ENCODE data around the gene PRKAB2.
"Not testable (repeated sequence)": the region's sequence is repeated elsewhere in the genome, so short reads cannot be mapped to it uniquely, and the experiment has no call there.

PRKAB2 gene

DNA sequence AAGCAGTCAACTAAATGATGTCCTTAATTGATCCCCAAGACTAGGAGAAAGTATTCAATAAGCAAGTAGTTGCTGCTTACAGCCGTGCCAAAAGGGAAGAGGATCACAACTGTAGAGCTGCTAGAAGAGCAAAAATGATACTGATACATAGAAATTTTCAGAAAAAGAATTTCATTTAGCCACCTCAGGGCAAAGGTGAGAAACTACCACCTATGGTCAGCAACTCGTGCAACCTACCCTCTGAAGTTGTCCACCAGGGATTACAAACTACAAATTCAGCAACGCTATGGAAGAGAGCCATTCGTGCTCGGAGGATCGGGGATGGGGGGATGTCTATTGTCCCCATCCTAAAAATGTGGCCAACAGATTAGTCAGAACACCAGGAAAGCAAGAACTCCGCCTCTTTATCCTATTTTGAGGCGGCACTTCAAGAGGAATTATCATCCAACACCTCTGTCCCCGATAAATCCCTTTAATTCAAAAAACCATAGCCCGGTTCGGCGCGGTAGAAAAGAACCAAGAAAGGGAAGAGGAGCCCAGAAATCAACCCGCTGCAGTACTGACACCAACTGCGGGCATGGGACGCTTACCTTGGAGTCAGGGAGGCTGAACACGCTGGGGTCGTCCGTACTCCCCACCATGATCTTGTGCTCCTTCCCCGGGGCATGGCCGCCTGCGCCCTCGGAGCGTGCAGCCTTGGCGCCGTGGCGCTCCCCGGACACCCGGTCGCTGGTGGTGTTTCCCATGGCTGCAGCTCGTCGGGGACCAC, 687 bp downstream of the PRKAB2 start:
- peak; percentile 54 for DNase-seq

DNA sequence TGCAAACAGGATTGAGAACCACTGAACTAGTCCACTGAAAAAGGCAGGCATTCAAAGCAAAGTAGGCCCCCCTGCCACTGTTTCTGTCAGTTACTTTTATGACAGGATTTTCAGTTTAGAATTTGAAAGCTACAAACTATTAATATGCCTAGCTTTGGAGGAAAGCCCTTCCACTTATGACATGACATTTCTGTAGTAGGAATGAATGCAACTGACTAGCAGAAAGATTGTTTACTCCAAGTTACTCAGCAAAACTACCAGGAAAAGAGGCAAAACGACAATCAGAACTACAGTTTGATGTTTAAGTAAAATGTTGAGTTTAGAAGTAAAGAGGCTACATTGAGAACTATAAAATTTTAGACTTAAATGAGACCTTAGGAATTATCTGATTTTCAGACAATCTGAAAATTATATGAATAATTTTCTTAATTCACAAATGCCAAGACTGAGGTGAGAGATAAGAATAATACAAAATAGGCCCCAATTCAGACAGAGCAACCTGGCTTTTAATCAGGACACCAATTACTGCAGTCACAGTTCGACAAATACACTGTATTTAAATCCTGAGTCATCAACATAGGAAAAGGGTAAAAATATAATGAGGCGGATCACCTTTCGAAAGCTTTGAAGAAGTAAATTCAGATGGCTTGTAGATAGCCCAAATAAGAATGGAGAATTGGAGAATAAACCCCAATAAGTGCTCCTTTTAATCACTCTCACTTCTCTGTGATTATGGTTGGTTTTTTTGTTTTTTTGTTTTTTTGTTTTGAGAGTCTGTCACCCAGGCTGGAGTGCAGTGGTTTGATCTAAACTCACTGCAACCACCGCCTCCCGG, 2.2 kb downstream of the PRKAB2 start:
- DNase-seq, result peak; percentile 6

DNA sequence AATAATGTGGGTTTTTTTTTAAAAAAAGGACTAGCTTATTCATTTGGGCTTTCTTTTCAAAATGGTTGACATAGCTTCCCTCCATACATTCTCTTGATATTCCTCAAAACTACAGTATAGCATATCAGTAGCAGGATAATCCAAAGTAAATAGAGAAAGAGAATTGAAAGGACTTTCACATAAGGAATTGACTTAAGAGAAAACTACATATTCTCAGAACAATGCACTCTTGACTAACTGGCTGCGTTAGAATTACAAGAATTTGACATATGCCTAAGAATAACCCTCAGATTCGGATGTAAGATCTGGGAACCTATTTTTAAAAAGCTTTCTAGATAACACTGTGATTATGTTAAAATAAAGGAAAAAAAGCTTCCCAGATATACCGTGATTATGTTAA, 3.1 kb downstream of the PRKAB2 start:
- no peak for DNase-seq

DNA sequence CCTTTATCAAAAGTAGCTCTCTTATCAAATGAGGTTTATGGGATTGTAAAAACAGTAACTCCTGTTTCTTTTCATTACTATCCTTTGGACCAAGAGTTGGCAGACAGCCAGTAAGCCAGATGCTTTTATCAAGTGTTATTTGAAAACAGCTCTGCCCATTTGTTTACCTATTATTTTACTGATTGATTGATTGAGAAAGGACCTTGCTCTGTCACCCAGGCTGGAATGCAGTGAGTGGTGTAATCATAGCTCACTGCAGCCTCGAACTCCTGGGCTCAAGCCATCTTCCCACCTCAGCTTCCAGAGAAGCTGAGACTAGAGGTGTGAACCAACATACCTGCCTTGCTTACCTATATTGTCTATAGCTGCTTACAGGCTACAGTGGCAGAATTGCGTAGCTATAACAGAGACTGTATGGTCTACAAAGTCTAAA, 3.6 kb downstream of the PRKAB2 start:
- peak; percentile 5 for DNase-seq

DNA sequence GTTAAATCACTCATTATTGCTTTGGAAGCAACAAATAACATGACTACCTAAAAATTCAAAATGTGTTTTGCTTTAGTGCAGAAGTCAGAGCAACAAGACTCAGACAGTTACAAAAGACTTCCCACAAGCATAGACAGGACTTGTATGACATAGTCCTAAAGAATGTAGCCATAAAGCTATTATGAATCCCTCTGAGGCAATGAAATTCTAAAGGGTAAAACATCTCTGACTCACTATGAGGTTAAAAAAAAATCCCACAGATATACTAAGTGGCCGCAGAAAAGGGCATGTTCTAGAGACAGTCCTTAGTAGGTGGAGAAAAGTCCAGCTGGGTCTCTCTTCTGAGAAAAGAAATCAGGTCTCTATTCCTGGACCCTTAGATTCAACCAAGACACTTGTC, 4.9 kb downstream of the PRKAB2 start:
- DNase-seq, result no peak

DNA sequence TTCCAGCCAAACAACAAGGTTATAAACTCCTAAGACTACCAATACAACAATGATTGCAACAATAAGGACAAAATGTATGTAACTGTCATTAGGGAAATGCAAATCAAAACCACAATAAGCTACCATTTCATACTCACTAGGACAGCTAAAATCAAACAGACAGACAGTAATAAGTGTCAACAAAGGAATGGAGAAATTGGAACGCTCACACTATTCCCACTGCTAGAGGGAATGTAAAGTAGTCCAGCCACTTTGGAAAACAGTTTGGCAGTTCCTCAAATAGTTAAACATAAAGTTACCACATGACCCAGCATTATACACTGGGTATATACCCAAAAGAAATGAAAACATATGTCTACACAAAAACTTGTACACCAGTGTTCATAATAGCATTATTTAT, 9.3 kb downstream of the PRKAB2 start:
- no peak for DNase-seq

DNA sequence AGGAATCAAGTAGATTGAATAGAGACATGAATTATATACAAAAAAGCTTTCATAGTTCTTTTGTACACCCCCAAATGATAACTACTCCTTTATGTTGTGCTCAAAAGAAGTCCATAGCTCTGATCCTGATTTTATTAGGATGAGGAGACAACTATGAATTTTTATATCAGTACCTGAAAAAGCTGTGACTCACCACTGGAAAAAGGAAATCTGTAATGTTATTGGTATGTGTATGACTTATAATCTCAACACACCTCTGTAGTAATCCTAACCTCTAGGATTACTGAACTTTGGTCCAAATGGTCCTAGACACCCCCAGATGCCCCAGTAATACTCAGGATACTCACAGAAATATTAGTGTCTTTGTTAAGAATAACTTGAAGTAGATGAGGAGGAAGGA, 10.2 kb downstream of the PRKAB2 start:
- DNase-seq, result no peak

DNA sequence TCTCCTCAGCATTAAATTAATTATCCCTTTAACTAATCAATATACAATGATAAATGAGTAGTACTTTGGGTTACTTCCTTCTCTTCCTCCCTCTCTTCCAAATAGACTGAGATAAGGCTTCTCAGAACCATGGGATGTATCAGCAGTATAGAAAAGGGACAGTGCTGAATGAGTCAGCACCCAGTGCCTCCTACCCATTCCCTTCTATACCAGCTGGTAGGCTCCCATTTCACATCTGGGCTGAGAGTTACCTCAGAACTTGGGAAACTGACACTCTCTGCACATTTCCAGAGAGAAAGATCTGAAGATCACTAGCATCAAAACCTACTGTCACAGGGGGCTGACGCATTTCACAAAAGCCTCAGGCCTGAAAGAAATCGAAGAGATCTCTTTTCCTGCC, 15.2 kb downstream of the PRKAB2 start:
- DNase-seq, result not testable (repeated sequence)

DNA sequence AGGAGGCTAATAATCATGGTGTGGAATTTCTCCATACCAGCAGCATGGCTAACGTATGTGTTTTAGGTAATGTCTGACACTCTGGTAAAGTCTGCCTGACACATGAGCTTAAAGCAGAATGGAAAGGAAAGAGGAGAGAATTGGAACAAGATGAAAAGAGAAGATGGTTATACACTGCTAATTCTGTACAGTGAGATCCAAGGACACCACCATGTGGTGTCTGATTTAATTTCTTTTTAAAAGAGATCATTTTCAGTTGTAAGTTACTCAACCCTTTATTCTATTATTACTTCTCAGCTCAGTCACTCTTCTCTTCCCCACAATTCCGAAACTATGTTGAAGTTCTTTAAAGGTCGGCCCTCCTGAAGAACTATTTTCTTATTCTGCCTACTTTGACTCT, 15.6 kb downstream of the PRKAB2 start:
- DNase-seq, result no peak

DNA sequence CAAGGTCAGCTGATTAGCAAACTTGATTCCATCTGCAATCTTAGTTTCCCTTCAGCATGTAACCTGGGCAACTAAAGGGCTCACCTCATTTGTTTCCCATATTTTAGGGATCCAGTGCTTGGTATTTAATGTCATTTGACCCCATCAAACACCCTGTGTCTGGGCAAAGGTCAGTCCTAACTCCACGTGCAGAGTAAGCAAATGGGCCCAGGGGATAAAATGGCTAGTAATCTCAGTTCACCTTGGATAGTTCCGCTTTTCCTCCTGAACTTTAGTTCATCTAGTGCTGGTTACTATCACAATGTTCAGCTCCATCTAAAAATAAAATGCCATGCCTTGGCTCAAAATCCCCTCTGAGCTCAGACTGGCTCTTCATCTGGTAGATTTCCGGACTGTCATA, 19.5 kb downstream of the PRKAB2 start:
- no peak for DNase-seq

DNA sequence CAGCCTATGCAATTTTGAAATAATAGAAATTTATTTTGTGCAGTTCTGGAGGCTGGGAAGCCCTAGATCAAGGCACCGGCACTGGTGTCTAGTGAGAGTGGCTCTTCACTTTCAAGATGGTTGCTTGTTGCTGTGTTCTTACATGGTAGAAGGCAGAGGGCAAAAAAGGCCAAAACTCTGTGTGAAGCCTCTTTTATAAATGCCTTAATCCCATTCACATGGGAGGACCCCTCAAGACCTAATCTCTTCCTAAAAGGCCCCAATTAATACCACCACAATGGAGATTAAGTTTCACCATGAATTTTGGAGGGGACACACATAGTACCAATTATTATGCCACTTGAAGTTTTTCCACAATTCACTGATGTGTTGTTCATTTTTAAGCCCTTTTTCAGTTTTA, 21.0 kb downstream of the PRKAB2 start:
- DNase-seq, result no peak

DNA sequence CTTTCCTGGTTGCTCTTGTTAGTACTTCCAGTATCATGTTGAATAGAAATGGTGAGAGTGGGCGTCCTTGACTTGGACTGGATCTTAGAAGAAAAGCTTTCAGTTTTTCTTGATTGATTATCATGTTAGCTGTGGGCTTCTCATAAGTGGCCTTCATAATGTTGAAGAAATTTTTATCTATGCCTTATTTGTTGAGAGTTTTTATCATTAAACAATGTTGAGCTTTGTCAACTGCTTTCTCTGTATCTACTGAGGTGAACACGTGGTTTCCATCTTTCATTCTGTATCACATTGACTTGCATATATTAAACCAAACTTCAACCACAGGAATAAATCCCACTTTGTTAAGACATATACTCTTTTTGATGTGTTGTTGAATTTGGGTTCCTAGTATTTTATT, 29.4 kb downstream of the PRKAB2 start:
- DNase-seq, result no peak

DNA sequence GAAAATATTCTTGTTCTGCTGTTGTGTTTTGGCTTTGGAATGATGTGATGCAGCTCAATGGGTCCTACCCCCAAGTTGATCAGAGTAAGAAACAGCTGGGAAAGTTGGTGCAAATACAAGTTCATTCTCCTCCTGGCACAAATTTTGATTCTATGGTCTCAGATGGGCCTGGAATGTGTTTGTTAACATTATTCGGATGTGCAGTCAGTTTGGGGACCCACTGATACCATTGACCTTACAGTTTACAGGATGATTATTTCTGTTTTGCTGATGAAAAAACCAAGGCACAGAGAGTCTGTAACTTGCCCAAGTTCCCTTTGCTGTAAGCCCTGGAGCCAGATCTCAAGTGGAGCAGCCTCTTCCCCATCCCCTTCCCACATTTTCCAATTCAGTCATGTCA, 41.5 kb downstream of the PRKAB2 start:
- DNase-seq, result not testable (repeated sequence)

DNA sequence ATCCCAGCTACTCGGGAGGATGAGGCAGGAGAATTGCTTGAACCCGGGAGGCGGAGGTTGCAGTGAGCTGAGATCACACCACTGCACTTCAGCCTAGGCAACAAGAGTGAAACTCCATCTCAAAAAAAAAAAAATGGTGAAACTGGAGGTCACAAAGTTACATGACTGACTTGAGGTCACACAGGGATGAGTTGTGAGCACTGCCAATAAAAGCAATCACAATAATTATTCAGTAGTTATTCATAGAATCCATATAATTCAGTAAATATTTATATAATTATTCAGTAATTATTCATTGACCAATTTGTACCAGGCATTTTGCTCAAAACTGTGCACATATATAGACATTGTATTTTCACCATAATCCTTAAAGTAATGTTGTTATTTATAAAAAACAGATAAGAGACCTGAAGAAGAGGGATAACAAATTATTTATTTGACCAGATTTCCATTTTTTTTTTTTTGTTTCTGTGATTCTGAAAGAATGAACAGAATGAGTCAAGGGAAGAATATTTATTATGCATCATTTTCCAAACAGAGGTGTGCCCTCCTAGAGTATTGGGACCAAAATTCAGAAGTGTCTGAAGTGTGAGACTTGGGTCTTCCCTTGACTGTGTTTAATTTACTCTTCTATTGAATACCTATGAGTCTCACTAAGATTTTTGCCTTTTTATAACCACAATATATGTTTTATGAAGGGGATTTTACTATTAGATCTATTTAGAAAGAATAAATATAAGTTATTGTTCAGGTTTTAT, 43.0 kb downstream of the PRKAB2 start:
- DNase-seq, result no peak

DNA sequence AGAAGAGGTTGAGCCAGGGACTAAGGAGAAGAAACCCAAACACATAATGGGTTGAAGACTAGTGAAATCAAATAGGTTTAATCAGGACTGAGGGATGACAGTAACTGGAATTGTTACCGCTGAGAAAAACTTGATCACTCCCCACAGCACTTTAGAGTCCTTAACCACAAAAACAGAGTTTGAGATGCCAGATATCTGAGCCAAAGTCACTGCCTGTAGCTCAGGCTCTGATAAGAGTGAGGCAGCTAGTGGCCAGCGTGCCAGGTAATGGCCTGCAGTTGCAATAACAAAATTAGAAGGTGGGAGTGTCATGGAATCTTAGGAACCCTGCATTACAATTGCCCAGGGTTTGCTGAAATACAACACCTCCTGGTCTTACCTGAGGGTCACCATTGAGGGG, 48.0 kb downstream of the PRKAB2 start:
- no peak for DNase-seq

DNA sequence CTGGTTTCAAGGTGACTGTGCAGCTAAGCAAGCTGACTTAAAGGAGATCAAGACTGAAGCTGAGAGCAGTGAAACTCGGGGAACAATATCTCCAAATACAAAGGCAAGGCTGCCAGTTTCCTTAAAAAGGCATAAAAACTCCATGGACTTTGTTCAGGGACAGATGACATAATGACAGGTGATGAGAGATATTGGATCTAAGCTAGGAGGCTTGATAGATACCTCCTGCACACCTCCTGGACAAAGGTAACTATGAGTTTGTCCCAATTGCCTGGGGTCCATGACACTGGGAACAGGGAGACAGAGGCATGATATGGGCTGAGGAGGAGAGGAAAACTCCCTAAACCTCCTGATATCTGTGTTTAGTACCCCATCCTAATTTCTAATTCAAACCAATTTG, 55.2 kb downstream of the PRKAB2 start:
- DNase-seq, result no peak

DNA sequence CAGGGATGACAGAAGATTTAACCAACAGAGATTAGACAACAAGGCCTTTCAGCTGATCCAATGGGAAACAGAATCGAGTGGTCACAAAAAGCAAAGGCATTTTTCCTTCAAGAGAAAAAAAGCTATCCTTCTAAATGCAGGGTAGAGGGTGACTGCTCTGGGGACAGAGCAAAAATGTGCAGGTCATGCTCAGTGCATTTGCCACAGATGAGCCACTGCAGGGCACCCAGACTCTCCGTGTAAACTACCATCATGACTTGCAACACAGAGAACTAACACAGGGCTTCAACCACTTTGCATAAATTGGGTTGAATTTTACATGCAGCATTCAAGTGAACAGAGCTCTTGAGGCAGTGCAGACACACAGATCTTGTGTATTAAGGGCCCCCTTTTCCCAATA, 56.8 kb downstream of the PRKAB2 start:
- no peak for DNase-seq

DNA sequence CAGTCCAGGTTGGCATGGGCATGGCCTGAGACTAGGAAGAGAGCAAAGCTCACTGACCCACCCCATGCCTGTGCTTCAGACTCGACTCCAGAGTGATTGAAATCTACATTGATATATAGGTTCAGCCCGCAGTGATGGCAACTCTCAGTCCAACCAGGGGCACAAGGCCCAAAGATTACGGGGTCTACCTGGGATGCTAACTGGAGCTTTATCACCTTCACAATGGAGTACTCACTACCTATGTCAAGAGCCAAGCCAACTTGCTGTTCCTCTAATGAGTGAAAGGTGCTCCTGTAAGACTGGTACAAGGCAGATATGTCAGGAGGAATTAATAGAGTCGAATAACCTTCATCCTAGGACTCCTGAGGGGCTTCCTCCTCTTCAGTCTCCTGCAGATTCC, 57.2 kb downstream of the PRKAB2 start:
- DNase-seq, result not testable (repeated sequence)

DNA sequence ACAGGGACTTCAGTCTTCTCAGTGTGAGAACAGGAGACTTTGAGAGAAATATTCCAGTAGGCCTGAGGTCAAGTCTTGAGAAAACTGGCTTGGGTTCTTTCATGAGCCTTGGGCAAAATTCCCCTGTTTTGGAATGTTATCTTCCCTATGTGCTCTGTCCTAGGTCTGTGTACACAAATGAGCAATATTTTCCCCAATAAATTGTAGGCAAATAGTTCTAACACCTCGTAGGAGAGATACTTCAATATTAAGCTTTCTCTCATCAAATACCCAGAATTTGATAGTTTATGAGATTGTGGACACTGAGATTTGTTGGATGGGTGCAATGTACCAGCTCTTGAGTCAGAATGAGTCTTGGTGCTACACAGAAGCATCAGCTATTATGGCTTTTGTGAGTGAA, 57.9 kb downstream of the PRKAB2 start:
- DNase-seq, result not testable (repeated sequence)

DNA sequence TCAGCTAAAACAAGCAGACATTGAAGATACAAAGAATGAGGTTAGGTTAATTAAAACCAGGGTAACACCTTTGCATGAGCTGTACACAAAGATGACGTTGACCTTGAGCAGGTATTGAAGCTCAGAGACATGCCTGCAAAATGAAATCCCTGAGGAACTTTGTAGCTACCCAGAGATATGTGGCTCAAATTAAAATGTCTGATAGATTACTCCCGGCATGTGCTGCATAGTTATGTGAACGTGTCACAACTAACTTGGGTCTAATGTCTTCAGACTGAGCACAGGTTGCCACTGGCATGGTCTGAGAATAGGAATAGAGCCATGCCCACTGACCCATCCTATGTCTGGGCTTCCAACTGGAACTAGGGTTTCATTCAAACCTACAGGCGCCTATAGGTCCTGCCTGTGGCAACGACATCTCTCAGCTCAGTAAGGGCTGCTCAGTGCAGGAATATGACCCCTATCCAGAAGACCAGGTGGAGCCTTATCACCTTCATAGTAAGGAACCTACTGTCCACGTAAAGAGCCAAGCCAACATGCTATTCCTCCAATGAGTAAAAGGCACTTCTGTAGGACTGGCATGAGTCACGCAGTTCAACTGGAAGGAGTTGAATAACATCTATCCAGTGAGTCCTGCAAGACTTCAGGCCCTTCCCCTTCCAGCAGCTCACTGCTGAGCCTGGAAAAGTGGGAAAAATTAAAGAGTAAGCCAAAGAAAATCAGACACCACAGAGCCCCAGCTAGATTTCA, 60.7 kb downstream of the PRKAB2 start:
- DNase-seq, result no peak

DNA sequence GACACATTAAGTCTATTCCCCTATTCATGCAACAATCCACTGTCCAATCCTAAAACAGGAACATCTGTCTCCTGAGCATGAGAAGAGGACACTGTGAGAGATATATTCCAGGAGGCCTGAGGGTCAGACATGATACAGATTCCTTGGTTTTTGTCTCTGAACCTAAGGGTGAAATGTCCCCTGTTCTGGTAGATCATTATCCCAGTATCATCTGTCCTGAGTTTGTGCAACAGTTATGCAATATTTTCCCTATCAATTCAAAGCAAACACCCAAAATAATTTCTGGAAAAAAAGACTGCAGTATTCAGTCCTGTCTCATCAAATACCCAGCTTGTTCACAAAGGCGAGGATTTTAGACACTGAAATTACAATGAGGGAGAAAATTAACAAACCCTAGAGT, 61.4 kb downstream of the PRKAB2 start:
- DNase-seq, result no peak

DNA sequence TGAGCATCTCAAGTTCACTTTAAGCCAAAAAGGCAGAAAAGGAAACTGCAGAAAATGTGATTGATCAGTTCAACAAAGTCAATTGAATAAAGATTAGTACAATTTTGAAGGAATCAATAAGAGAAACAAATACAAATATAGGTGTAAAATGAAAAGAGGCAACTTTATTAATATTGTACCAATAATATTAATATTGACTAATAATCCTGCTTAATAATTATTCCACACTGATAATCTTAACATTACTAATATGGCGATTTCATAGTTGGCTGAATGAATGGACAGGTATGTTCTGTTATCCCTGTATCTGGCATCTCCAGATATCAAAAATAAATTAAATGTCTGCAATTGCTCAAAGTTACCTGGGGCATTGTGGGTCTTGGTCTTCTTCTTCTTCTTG, 61.8 kb downstream of the PRKAB2 start:
- no peak for DNase-seq

DNA sequence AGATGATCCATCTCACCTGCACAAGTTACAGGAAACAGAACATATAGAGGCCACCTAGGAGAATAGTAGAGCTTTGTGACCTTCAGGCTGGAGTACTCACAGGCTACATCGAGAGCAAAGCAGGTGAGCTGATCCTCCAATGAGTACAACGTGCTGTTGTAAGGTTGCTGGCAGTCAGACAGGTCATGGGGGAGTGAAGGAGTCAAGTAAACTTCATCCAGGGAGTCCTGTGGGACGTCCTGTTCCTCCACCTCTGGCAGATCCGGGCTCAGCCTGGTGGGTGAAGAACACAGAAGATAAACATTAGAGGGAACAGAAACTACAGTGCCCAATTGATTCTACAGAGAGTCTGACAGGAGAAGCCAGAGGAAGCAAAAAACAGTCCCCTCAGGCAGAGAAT, 62.5 kb downstream of the PRKAB2 start:
- DNase-seq, result no peak
